HG02885 (cell line): Measurements from ENCODE around the gene MCC.
"Not testable (repeated sequence)": the region's sequence is repeated elsewhere in the genome, so short reads cannot be mapped to it uniquely, and the experiment has no call there.

Source experiments
- ATAC-seq: cut with Tn5 transposase; IDR thresholded peaks from one replicate; pipeline ENCODE4 v1.9.1; 2021; ENCODE audit warnings: mild to moderate bottlenecking; ENCODE audit not compliant: unreplicated experiment, poor library complexity

The MCC gene

GRCh38 chr5:113433862-113434612 is 54.2 kb downstream of the MCC start:
- ATAC-seq: no peak

- no peak for ATAC-seq
Measured at GRCh38 chr5:113433071-113433470, 55.2 kb downstream of the MCC start.

DNA sequence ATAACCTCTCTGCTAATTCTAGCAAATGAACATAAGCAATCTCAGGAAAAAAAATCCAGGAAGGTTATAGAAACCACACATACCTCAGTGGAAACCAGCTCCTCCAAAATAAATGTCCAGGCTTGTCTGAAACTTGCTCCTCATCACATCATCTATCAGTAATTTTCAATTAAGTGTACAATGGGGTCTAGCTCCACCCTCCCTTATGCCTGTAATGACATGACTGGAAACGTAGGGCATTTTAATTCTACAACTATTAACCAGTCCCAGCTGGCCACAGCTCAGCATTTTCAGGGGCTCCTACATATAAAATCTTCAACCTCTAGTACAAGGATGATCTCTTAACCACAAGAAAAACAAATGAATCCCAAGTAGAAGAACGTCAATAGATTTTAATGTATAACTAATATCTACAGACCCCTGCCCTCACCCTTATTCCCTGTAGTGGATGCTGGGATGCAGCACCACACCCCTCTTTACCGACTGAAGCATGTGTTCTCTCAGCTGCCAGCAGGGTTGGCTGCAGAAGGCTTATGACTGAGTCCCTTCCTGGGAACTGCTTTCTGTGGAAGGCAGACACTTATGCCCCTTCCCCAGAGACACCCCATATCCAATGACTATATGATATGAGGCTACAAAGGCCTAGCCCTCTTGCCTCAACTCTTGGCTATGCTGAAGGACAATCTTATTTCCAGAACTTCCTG is 60.2 kb downstream of the MCC start:
- ATAC-seq: no peak

GRCh38 chr5:113425909-113426308 is 62.3 kb downstream of the MCC start:
- ATAC-seq: no peak

- no peak for ATAC-seq
Measured at GRCh38 chr5:113421693-113422092, 66.6 kb downstream of the MCC start.

DNA sequence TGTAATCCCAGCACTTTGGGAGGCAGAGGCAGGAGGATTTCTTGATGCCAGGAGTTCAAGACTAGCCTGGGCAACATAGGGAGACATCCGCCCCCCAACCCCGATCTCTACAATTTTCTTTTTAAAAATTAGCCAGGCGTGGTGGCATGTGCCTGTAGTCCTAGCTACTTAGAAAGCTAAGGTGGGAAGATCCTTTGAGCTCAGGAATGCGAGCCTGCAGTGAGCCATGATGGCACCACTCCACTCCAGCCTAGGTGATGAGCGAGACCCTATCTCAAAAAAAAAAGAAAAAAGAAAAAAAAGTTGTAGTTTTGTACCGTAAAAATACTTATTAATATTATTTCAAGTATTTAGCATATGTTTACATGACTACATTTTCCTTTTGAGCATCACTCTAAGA is 82.7 kb downstream of the MCC start:
- no peak for ATAC-seq

- no peak for ATAC-seq
Measured at GRCh38 chr5:113404269-113404668, 84.0 kb downstream of the MCC start.

- ATAC-seq: not testable (repeated sequence)
Measured at GRCh38 chr5:113397986-113398385, 90.3 kb downstream of the MCC start.

- no peak for ATAC-seq
Measured at GRCh38 chr5:113397046-113397445, 91.2 kb downstream of the MCC start.

- no peak for ATAC-seq
Measured at GRCh38 chr5:113394658-113395057, 93.6 kb downstream of the MCC start.

DNA sequence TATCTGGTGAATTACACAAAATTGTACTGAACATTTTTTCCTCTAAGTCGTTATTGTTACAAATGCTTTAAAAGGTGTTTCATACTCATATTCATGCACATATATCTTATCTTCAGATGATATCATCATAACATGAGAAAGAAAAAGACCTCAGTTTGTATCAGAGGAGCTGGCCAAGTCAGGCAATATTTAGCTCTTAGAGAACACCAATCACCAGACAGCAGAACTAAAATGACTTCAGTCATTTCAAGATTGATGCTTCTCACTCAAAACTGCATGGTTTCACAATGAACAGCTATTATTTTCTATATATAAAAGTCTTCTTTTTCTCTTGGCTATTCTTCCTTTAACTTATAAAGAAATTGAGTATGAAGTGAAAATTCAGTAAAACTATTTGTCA is 98.0 kb downstream of the MCC start:
- ATAC-seq: peak; percentile 80

DNA sequence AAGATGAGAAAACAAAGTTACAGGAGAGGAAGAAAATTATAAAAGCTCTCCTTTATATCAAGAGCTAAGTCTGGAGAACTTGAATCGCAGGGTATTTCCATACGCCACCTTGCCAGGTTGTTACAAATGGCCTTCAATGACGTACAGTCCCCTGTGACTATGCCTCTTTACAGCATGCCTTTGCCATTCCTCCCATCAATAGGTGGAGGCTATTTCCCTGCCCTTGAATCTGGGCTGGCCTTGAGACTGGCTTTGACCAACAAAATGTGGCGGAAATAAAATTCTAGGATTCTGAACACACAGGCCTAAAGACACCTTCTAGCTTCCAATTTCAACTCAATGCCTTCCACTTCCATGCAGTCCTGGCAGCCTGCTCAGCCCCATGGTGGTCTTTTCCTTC is 99.1 kb downstream of the MCC start:
- no peak for ATAC-seq

DNA sequence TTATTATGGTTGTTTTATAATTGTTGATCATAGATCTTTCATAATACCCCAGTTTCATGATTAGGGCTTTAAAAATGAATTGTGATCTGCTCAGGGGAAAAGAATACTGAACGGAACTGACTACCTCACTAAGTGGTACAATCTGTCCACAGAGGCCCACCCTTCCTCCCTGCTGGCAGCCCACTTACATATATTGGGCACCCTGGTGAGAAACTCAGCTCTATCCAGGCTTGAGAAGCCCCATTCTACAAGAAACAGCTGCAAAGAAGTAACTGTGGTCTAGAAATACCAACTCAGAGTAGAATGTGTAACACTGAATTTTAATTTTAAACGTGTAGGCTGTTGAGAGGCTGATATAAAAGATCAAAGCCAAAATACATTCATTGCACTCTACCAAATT is 100.4 kb downstream of the MCC start:
- ATAC-seq: no peak

GRCh38 chr5:113384782-113385285 is 103.4 kb downstream of the MCC start:
- ATAC-seq: no peak

GRCh38 chr5:113382731-113383130 is 105.5 kb downstream of the MCC start:
- ATAC-seq: no peak

GRCh38 chr5:113381791-113382190 is 106.5 kb downstream of the MCC start:
- no peak for ATAC-seq

- no peak for ATAC-seq
Measured at GRCh38 chr5:113380807-113381326, 107.4 kb downstream of the MCC start.

- no peak for ATAC-seq
Measured at GRCh38 chr5:113379936-113380806, 108.1 kb downstream of the MCC start.

GRCh38 chr5:113378959-113379541 is 109.2 kb downstream of the MCC start:
- ATAC-seq: peak; percentile 82

GRCh38 chr5:113378514-113378913 is 109.7 kb downstream of the MCC start:
- ATAC-seq: no peak
